ENCODE measurements around the gene CENPVL3. TPM values are rescaled to one million over a fixed set of nuclear protein-coding genes. Genes with fewer than 3 reads are reported as not detected.
A peak's percentile ranks its signal among the peaks of the same experiment; 100 is the strongest.

CENPVL3 gene
- polyA plus RNA-seq, 2 of the 4 experiments (the other 2 are of a cell fraction), result 0.15 to 0.22 TPM

DNA sequence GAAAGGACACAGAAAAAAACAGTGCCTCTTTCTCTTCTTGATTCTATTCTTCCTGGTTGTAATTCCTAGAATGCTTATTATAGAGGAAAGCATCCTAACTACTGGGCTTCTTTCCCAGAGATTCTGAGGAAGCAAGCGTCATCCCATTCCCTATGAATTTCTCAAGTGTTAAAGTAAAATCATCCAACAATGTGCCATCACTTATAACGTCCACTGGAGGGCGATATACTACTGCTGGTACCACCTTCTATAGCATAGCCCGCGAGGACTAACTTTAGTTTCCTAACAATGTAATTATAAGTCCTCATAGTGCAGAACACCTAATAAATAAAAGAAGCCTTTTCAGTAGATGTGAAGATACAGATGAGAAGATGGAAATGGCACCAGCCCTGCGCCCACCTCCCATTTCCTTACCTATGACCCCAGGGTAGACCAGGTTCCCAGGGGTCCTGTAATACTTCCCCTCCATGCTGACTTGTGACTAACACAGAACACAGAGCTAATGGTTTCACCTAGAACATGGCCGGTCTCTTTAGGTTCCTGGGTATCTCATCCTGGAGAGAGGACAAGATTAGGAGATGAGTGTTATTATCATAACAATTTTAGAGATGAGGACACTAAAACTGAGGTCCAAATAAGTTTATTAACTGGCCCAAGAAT, 4.2 kb downstream of the CENPVL3 start:
- Histone ChIP-seq H3K27ac (no peak overlapping the region), H3K4me3 (no peak overlapping the region), H3K9me3 (no peaks in the 10 kb centered on the region), H3K4me2 (no peak overlapping the region), H3K4me1 (no peaks in the 10 kb centered on the region)
- ATAC-seq, result peak; percentile 39 to 82; a peak in 3 of 6 replicates
- 8% methylated on average over 7 of the region's 7 CpGs for WGBS (ENCODE audit: missing lambda C conversion rate)
- POLR2A ChIA-PET, result no interaction called here
- peak; percentile 46 for FAIRE-seq
- CTCF ChIA-PET, result no interaction called here
- DNase-seq (ENCODE audit: low read depth in 1 of 2, low spot score in 1 of 2), result peak; percentile 14 to 35
- TF ChIP-seq, protein P1, sequence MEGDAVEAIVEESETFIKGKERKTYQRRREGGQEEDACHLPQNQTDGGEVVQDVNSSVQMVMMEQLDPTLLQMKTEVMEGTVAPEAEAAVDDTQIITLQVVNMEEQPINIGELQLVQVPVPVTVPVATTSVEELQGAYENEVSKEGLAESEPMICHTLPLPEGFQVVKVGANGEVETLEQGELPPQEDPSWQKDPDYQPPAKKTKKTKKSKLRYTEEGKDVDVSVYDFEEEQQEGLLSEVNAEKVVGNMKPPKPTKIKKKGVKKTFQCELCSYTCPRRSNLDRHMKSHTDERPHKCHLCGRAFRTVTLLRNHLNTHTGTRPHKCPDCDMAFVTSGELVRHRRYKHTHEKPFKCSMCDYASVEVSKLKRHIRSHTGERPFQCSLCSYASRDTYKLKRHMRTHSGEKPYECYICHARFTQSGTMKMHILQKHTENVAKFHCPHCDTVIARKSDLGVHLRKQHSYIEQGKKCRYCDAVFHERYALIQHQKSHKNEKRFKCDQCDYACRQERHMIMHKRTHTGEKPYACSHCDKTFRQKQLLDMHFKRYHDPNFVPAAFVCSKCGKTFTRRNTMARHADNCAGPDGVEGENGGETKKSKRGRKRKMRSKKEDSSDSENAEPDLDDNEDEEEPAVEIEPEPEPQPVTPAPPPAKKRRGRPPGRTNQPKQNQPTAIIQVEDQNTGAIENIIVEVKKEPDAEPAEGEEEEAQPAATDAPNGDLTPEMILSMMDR (IDR thresholded peaks at IDR 0.05), result peak; percentile 42
- no peak for TF ChIP-seq JUN (IDR thresholded peaks at IDR 0.05)
- peak; percentile 38; the same call in 1 of the 3 replicates for TF ChIP-seq SMC3 (IDR thresholded peaks at IDR 0.05)
- peak; percentile 49 to 65 for TF ChIP-seq RAD21 (conservative IDR thresholded peaks at IDR 0.05 in 1 of 2, IDR thresholded peaks at IDR 0.05 in 1 of 2)

DNA sequence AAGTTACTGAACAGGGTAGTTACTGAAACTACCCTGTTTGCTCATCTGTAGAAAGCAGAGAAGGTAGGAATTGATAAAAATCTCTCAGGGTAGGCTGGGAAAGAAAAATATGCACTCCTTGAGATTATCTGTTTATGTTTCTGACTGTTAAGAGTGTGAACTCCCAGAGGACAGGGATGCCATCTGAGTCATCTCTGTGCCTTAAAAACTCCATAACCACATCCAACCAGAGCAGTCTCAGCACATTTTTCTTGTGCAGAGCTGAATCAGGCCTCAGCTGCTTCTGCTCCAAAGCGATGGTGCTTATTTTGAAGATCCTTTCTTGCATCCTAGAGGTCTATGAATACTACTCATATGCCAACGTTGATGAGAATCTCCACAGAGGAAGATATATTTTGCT, 9.9 kb downstream of the CENPVL3 start:
- FAIRE-seq (no peak), ATAC-seq (no peak), DNase-seq (ENCODE audit: low read depth in 1 of 2, low spot score in 1 of 2) (no peak)
- no peak overlapping the region for H3K4me2 ChIP-seq
- POLR2A ChIA-PET, result no interaction called here
- H3K27ac ChIP-seq, result no peak overlapping the region
- 0% methylated on average over 2 of the region's 2 CpGs for WGBS (ENCODE audit: missing lambda C conversion rate)
- H3K9me3 ChIP-seq, result no peaks in the 10 kb centered on the region
- CTCF ChIA-PET, result interaction anchor here (0.9 kb wide), 1 partner anchor 18 kb away, joined by 3 read pairs; no protein-coding TSS in a partner anchor
- TF ChIP-seq ZFP36 (IDR thresholded peaks at IDR 0.05; ENCODE audit: borderline replicate concordance, partially characterized antibody) (no peak), HEYL (CRISPR knock-in tag; IDR thresholded peaks at IDR 0.05) (no peak), HOXA7 (CRISPR knock-in tag; IDR thresholded peaks at IDR 0.05) (no peak)
- TF ChIP-seq, protein P2, sequence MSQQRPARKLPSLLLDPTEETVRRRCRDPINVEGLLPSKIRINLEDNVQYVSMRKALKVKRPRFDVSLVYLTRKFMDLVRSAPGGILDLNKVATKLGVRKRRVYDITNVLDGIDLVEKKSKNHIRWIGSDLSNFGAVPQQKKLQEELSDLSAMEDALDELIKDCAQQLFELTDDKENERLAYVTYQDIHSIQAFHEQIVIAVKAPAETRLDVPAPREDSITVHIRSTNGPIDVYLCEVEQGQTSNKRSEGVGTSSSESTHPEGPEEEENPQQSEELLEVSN (IDR thresholded peaks at IDR 0.05; ENCODE audit: borderline replicate concordance, low read depth), result no peak
- TF ChIP-seq, protein P3, sequence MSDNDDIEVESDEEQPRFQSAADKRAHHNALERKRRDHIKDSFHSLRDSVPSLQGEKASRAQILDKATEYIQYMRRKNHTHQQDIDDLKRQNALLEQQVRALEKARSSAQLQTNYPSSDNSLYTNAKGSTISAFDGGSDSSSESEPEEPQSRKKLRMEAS (IDR thresholded peaks at IDR 0.05), result no peak
- TF ChIP-seq, protein P4, sequence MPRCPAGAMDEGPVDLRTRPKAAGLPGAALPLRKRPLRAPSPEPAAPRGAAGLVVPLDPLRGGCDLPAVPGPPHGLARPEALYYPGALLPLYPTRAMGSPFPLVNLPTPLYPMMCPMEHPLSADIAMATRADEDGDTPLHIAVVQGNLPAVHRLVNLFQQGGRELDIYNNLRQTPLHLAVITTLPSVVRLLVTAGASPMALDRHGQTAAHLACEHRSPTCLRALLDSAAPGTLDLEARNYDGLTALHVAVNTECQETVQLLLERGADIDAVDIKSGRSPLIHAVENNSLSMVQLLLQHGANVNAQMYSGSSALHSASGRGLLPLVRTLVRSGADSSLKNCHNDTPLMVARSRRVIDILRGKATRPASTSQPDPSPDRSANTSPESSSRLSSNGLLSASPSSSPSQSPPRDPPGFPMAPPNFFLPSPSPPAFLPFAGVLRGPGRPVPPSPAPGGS (IDR thresholded peaks at IDR 0.05), result no peak
- H3K4me1 ChIP-seq, result no peaks in the 10 kb centered on the region
- no peak overlapping the region for H3K4me3 ChIP-seq

DNA sequence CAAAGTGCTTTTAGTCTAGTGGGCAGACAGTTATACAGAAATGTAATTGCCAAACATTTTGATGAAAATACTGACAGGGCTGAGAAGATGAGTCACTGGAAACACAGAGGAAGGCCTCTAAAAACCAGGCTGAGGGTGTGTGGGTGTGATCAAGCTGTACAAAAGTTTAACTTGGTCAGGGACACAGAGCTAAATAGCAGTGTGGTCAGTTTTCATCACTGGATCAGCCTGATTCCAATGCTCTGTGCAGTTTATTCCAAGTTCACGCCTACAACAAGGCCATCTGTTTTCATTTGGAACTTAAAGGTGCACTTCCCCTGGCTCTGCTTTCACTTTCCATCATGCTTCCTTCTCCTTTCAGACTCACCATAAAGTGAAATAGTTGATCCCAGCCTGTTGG, 10.6 kb downstream of the CENPVL3 start:
- ChIA-PET POLR2A (no interaction called here), CTCF (interaction anchor here (0.9 kb wide), 1 partner anchor 17 kb away, joined by 3 read pairs; no protein-coding TSS in a partner anchor)
- H3K4me3 ChIP-seq, result no peak overlapping the region
- no peak overlapping the region for H3K4me2 ChIP-seq
- FAIRE-seq, result no peak
- DNase-seq (ENCODE audit: low read depth in 1 of 2, low spot score in 1 of 2), result no peak
- no peaks in the 10 kb centered on the region for H3K9me3 ChIP-seq
- 16% methylated on average over 1 of the region's 1 CpG for WGBS (ENCODE audit: missing lambda C conversion rate)
- no peaks in the 10 kb centered on the region for H3K4me1 ChIP-seq
- ATAC-seq, result no peak
- no peak overlapping the region for H3K27ac ChIP-seq
- TF ChIP-seq, protein P5, sequence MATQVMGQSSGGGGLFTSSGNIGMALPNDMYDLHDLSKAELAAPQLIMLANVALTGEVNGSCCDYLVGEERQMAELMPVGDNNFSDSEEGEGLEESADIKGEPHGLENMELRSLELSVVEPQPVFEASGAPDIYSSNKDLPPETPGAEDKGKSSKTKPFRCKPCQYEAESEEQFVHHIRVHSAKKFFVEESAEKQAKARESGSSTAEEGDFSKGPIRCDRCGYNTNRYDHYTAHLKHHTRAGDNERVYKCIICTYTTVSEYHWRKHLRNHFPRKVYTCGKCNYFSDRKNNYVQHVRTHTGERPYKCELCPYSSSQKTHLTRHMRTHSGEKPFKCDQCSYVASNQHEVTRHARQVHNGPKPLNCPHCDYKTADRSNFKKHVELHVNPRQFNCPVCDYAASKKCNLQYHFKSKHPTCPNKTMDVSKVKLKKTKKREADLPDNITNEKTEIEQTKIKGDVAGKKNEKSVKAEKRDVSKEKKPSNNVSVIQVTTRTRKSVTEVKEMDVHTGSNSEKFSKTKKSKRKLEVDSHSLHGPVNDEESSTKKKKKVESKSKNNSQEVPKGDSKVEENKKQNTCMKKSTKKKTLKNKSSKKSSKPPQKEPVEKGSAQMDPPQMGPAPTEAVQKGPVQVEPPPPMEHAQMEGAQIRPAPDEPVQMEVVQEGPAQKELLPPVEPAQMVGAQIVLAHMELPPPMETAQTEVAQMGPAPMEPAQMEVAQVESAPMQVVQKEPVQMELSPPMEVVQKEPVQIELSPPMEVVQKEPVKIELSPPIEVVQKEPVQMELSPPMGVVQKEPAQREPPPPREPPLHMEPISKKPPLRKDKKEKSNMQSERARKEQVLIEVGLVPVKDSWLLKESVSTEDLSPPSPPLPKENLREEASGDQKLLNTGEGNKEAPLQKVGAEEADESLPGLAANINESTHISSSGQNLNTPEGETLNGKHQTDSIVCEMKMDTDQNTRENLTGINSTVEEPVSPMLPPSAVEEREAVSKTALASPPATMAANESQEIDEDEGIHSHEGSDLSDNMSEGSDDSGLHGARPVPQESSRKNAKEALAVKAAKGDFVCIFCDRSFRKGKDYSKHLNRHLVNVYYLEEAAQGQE (IDR thresholded peaks at IDR 0.05), result no peak
- no peak for TF ChIP-seq FOSL2 (IDR thresholded peaks at IDR 0.05)
- TF ChIP-seq FOSL2 (CRISPR knock-in tag; IDR thresholded peaks at IDR 0.05), result no peak
- TF ChIP-seq MYC (IDR thresholded peaks at IDR 0.05; ENCODE audit: borderline replicate concordance, low read length), result no peak
- TF ChIP-seq, protein P6, sequence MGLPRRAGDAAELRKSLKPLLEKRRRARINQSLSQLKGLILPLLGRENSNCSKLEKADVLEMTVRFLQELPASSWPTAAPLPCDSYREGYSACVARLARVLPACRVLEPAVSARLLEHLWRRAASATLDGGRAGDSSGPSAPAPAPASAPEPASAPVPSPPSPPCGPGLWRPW (IDR thresholded peaks at IDR 0.05), result no peak
- TF ChIP-seq CBX8 (IDR thresholded peaks at IDR 0.05), result no peak
- no peak for TF ChIP-seq FOSB (CRISPR knock-in tag; IDR thresholded peaks at IDR 0.05)
- TF ChIP-seq RARB (CRISPR knock-in tag; IDR thresholded peaks at IDR 0.05), result no peak
- no peak for TF ChIP-seq EHMT2 (IDR thresholded peaks at IDR 0.05; ENCODE audit: low read depth)
- TF ChIP-seq RNF2 (IDR thresholded peaks at IDR 0.05; ENCODE audit: borderline replicate concordance, low read depth), result no peak
- no peak for TF ChIP-seq ZNF302 (CRISPR knock-in tag; IDR thresholded peaks at IDR 0.05)
- TF ChIP-seq HOXB13 (CRISPR knock-in tag; IDR thresholded peaks at IDR 0.05; ENCODE audit: low read depth), result no peak
- TF ChIP-seq, protein P7, sequence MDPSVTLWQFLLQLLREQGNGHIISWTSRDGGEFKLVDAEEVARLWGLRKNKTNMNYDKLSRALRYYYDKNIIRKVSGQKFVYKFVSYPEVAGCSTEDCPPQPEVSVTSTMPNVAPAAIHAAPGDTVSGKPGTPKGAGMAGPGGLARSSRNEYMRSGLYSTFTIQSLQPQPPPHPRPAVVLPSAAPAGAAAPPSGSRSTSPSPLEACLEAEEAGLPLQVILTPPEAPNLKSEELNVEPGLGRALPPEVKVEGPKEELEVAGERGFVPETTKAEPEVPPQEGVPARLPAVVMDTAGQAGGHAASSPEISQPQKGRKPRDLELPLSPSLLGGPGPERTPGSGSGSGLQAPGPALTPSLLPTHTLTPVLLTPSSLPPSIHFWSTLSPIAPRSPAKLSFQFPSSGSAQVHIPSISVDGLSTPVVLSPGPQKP (IDR thresholded peaks at IDR 0.05; ENCODE audit: low read depth, low read length), result no peak
- TF ChIP-seq RAD21 (conservative IDR thresholded peaks at IDR 0.05 in 1 of 2, IDR thresholded peaks at IDR 0.05 in 1 of 2), result no peak
- no peak for TF ChIP-seq MAZ (IDR thresholded peaks at IDR 0.05; ENCODE audit: borderline replicate concordance, low read depth, low read length)
